Activated CD8-positive, alpha-beta T cell treated with anti-CD3 and anti-CD28 coated beads for 36 hours (primary cell): ENCODE results near the gene PGC. TPM values are rescaled to one million over a fixed set of nuclear protein-coding genes. Genes with fewer than 3 reads are reported as not detected.

ENCODE experiments used
- ATAC-seq: fragments of 200-7000 bp; cut with Tn5 transposase; one replicate; pipeline ENCODE4 v1.10.0; 2021; ENCODE audit warnings: mild to moderate bottlenecking, moderate library complexity
- CTCF ChIA-PET: fragments of 350-600 bp; sonication (Branson Sonifier 250); formaldehyde crosslinking; loops from one replicate; lab custom pipeline; 2021; ENCODE audit warnings: antibody characterized with exemption; lab: Charles Lee
- POLR2A ChIA-PET: fragments of 350-600 bp; sonication (Branson Sonifier 250); formaldehyde crosslinking; loops from one replicate; lab custom pipeline; 2021; ENCODE audit warnings: antibody characterized with exemption; lab: Charles Lee
- DNase-seq: peaks from one replicate; pipeline ENCODE4 v3.0.0-alpha.2; 2020
- H3K27ac Mint-ChIP-seq: one replicate; pipeline ENCODE4 v1.8.0; 2021; ENCODE audit warnings: mild to moderate bottlenecking, mixed read lengths
- H3K27me3 Mint-ChIP-seq: one replicate; pipeline ENCODE4 v1.8.0; 2021; ENCODE audit warnings: mixed read lengths
- H3K36me3 Mint-ChIP-seq: one replicate; pipeline ENCODE4 v1.8.0; 2021; ENCODE audit warnings: low read depth, mixed read lengths
- H3K4me1 Mint-ChIP-seq: one replicate; pipeline ENCODE4 v1.8.0; 2021; ENCODE audit warnings: low read depth, mixed read lengths
- H3K4me3 Mint-ChIP-seq: one replicate; pipeline ENCODE4 v1.8.0; 2021; ENCODE audit warnings: mild to moderate bottlenecking, moderate library complexity, mixed read lengths
- H3K9me3 Mint-ChIP-seq: one replicate; pipeline ENCODE4 v1.8.0; 2021; ENCODE audit warnings: mixed read lengths
- CTCF ChIP-seq: fragments of 200-600 bp; IDR thresholded peaks from one replicate; pipeline ENCODE4 v1.8.0; 2022; ENCODE audit warnings: antibody characterized with exemption, mild to moderate bottlenecking
- intact Hi-C: fragments of 100-400 bp; cut with micrococcal nuclease; formaldehyde crosslinking; loops from one replicate; pipeline ENCODE4 v1.10.0; 2022
- total RNA-seq, 2 experiments: library from RNA; stranded (reverse); gene quantifications; one replicate each; pipeline ENCODE4 v1.2.3, GENCODE V29; 2021

The PGC gene
- total RNA-seq, 2 experiments from 2014 or later = not detected

- peak; percentile 62 for ATAC-seq
- POLR2A ChIA-PET = interaction anchor here (0.6 to 2.0 kb wide), 10 partner anchors 16 to 371 kb away, joined by 3 to 7 read pairs (median 3); partner anchors contain the start of gene TOMM6
- Mint-ChIP-seq H3K27ac (peak overlapping the region; percentile 77), H3K36me3 (no peaks in the 10 kb centered on the region), H3K9me3 (no peaks in the 10 kb centered on the region), H3K4me3 (peak overlapping the region; percentile 84), H3K27me3 (no peaks in the 10 kb centered on the region), H3K4me1 (peaks cover 39% of the 10 kb centered on the region)
- DNase-seq = peak; percentile 70
- intact Hi-C loops = no loop called here
- CTCF ChIA-PET = interaction anchor here (1.0 to 3.7 kb wide), 15 partner anchors 12 to 814 kb away, joined by 3 to 29 read pairs (median 5); partner anchors contain the start of genes PRICKLE4 and TOMM6
- no peak for TF ChIP-seq CTCF
Measured at GRCh38 chr6:41733707-41734665, 13.2 kb downstream of the PGC start.

GRCh38 chr6:41733360-41733706, 13.9 kb downstream of the PGC start:
- intact Hi-C loops = no loop called here
- ChIA-PET CTCF (interaction anchor here (0.6 to 3.7 kb wide), 14 partner anchors 11 to 312 kb away, joined by 3 to 29 read pairs (median 4); partner anchors contain the start of genes PRICKLE4 and TOMM6), POLR2A (interaction anchor here (0.6 to 2.0 kb wide), 8 partner anchors 16 to 371 kb away, joined by 3 to 7 read pairs (median 4); partner anchors contain the start of gene TOMM6)
- ATAC-seq (no peak), DNase-seq (no peak)
- Mint-ChIP-seq H3K9me3 (no peaks in the 10 kb centered on the region), H3K36me3 (no peaks in the 10 kb centered on the region), H3K4me3 (peak overlapping the region; percentile 84), H3K4me1 (peaks cover 40% of the 10 kb centered on the region), H3K27me3 (no peaks in the 10 kb centered on the region), H3K27ac (peak overlapping the region; percentile 77)
- no peak for TF ChIP-seq CTCF

GRCh38 chr6:41732591-41733359, 14.4 kb downstream of the PGC start:
- H3K27me3 Mint-ChIP-seq = no peaks in the 10 kb centered on the region
- intact Hi-C loops = no loop called here
- no peak for TF ChIP-seq CTCF
- DNase-seq = peak; percentile 86
- POLR2A ChIA-PET = interaction anchor here (0.7 to 2.0 kb wide), 8 partner anchors 10 to 370 kb away, joined by 3 to 7 read pairs (median 4); partner anchors contain the start of gene TOMM6
- peaks cover 40% of the 10 kb centered on the region for H3K4me1 Mint-ChIP-seq
- no peaks in the 10 kb centered on the region for H3K9me3 Mint-ChIP-seq
- H3K27ac Mint-ChIP-seq = peak overlapping the region; percentile 78
- CTCF ChIA-PET = interaction anchor here (0.6 to 3.7 kb wide), 9 partner anchors 13 to 116 kb away, joined by 3 to 29 read pairs (median 9); partner anchors contain the start of genes PRICKLE4 and TOMM6
- ATAC-seq = peak; percentile 57
- no peaks in the 10 kb centered on the region for H3K36me3 Mint-ChIP-seq
- peak overlapping the region; percentile 84 for H3K4me3 Mint-ChIP-seq

GRCh38 chr6:41732149-41732548, 15.0 kb downstream of the PGC start:
- TF ChIP-seq CTCF = no peak
- Mint-ChIP-seq H3K9me3 (no peaks in the 10 kb centered on the region), H3K4me1 (peaks cover 40% of the 10 kb centered on the region), H3K27ac (peak overlapping the region; percentile 78), H3K4me3 (peak overlapping the region; percentile 84), H3K36me3 (no peaks in the 10 kb centered on the region), H3K27me3 (no peaks in the 10 kb centered on the region)
- DNase-seq (no peak), ATAC-seq (no peak)
- intact Hi-C loops = no loop called here
- ChIA-PET CTCF (no interaction called here), POLR2A (interaction anchor here (0.7 to 1.5 kb wide), 3 partner anchors 9 to 313 kb away, joined by 3 to 4 read pairs (median 4); no protein-coding TSS in a partner anchor)
